GM18861 (cell line): ENCODE measurements around the gene DTNA.

Experiments used
- ATAC-seq: cut with Tn5 transposase; IDR thresholded peaks from one replicate; pipeline ENCODE4 v1.9.1; 2021; ENCODE audit not compliant: unreplicated experiment

DTNA gene

DNA sequence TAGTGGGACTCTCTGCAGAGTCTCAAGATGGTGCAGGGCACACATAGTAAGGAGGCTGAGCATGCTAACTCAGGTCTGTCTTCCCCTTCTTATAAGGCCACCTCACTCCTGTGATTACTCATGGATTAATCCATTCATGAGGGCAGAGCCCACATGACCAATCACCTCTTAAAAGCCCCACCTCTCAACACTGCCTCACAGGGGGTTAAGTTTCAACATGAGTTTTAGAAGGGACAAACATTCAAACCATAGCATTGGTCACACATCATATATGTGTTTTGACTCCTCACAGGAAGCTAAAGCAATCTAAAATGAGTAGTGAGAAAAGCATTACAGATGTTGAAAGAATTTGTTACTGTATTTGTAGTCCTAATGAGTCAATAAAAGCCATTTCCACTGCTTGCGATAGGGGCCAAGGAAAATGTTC, 57.5 kb downstream of the DTNA start:
- no peak for ATAC-seq

DNA sequence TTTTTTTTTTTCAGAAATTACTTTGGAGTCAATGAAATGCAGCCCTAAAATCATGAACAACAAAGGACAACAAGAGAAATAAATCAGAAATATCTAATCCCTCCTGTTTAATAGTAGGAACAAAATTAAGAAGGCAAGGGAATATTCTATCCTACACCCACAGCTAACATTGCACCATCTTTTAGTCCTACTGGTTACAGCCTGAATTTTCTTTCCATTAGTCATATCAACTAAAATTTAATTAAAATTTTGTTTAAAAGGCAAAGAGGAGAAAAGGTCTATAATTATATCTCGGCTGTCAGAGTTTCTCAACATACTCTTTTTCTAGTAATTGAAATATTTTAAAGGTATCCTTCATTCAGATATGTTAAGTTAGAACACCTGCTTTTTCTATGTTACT, 61.9 kb downstream of the DTNA start:
- ATAC-seq: no peak

DNA sequence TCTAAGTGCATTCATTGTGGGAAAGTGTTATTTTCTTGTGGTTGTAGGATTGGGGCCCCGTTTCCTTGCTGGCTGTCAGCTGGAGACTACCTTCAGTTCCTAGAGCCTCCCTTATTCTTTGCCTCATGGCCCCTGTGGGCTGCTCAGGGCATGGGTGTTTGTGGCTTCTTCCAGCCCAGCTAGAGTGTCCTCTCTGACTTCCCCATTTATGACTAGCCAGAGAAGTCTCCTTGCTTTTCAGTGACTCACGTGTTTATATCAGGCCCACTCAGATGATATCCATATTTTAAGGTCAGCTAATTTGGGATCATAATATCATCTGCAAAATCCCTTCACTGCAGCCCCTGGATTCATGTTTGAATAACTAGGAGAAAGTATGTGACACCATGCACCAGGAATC, 62.8 kb downstream of the DTNA start:
- no peak for ATAC-seq

DNA sequence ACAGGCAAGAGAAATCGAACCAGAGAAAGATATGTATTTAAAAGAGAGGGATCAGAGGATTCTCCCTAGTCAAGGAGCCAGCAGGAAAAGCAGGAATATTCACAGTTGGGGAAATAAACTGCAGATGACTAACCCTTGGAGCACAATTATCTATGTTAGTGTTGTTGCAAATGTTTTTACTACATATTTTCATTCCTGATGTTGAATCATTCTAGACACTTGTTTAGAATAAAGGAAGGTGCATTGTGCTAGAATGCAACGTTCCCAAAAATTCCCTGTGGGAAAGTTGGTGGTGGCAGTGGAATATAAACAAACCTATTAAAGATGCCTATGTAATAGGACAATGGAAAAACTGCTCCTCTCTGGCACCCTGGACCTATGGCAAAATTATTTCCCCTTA, 63.3 kb downstream of the DTNA start:
- ATAC-seq: no peak

DNA sequence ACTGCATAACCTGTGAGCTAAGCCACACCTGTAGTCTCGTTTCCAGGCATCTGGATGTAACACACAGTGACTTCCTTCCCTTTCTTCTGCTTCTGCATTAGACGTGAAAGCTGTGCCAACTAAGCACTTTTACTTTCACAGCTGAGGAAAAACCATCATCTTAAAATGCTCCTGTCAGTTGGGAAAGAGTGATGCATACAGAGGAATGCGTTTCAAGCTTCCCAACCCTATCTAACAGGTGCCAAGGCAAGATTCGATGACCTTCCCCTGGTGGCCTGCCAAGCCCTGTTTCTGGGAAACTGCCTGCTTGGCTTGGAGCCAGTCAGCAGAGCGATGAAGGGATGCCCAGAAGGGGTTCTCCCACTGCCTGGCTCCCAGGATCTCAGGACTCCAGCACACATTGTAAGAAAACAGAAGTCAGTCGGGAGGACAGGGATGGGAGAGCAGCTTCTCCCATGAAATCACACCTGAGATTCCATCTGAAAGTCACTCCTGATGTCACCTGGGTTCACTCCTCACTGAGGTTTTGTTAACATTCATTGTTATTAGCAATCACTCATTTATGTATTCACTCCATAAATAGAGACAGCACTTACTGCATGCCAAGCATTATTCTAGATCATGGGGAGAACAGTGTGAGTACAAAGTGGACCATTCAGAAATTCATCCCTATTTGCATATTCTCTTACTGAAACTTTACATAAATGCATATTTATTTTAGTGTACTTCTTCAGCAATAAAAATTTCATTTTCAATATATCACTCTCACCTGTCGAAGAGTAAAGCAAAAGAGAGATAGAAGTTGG, 64.1 kb downstream of the DTNA start:
- no peak for ATAC-seq

DNA sequence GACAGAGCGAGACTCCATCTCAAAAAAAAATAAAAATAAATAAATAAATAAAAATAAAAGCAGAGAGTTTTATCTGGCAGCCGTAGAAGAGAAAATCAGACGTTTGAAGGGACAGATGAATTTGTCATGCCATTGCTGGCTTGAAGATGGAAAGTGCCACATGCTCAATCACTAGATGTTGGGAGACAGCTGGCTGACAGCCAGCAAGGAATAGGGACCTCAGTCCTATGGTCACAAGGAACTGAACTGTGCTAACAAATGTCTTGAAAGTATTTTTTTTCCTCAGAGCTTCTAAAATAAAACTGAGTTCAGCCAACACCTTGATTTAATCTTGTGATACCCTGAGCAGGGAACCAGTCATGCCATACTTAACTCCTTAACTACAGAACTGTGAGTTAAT, 65.4 kb downstream of the DTNA start:
- no peak for ATAC-seq

DNA sequence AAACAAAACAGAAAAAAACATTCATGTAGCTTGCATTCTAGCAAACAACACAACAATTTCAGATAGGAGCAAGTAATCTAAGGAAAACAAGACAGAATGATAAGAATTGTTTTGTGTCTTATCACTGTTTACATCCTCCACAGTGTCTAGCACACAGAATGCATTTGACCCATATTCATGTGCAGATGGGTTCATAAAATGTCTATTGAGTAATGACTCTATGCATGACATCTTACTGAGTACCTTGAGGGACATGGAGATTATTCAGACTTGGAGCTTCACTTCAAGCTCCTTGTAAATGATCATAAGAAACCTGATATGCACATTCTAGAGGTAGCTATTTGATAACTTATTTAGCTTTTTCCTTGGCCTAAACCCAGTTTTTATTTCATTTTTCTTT, 69.0 kb downstream of the DTNA start:
- ATAC-seq: no peak

DNA sequence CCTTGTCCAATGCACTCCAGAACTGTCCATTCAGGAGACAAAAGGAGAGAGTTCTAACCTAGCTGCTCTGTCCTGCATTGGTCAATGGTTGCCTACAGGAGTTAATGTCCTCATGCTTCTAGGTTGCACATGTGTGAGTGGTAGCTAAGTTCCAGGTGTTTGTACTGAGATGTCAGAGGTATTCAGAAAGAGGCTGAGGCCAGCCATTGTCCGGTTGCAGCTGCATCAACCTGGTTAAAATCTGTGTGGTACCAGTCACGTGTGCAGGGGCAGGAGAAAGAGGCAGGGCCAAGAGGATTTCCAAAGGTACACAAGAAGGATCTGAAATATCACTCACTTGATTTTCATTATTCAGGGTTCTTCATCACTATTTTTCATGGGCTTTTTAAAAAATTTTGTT, 70.8 kb downstream of the DTNA start:
- no peak for ATAC-seq

DNA sequence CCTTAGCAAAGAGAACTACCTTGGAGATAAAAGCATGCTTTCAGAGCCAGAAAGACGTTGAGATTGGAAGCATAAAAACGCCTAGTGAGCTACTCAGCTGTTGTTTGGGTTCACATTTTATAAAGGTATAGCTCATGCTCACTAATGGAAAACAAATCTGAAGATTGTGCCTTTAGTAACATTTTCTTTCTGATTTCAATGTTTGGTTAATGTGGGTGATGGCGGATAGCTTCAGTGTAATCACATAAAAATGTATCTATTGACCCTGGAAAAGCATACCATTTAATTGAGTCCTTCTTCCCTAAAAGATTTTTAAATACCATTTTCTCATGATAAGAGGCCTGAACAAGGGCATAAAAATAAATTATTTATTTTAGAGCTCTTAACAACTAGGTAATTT, 73.4 kb downstream of the DTNA start:
- ATAC-seq: no peak

DNA sequence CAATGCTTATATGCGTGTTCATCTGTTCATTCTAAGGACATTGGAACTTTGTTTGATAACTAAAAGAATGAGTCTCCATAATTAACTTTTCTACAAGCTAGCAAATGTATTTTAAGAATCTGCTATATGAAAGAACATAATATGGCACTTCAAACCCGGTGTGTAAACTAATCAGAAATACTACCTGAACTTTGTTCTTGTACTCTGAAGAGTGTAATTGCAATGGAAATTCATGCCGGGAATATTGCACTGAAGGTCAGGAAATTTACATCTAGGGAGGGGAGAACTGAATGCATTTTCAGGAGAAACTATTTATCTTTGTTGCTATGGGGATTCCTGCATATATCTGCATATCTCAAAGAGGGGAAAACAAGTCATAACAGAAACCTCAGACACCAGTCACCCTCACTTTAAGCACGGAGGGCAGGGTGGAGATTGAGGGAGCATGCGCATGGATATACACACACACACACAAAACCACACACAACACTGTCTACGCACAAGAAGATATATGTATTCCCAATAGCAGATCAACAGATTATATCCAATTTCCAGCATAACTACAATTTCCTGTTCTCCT, 76.2 kb downstream of the DTNA start:
- no peak for ATAC-seq

DNA sequence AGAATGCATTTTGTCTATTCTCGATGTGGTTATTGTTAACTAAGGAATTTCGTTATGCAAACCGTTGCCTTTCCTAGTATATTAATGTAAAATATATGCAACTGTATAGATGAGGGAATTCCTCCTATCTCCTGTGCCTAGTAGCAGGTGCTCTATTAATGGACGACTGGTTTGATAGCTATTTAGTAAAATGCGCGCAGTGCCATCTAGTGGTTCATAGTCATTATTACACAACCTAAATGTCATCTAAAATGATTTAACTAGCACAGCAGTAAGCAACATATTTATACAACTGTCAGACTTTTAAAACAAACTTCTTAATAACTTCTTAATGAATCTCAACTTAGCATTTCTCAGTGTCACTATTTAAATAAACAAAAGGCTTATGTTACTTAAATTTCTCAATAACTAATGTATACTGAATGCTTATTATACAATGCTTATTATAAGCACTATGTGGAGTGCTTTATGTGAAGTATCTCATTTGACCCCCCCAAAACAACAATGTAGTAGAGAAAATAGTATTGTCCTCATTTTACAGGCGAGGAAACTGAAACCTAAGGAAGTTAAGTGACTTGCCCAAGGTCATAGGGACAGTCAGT, 77.9 kb downstream of the DTNA start:
- ATAC-seq: no peak

DNA sequence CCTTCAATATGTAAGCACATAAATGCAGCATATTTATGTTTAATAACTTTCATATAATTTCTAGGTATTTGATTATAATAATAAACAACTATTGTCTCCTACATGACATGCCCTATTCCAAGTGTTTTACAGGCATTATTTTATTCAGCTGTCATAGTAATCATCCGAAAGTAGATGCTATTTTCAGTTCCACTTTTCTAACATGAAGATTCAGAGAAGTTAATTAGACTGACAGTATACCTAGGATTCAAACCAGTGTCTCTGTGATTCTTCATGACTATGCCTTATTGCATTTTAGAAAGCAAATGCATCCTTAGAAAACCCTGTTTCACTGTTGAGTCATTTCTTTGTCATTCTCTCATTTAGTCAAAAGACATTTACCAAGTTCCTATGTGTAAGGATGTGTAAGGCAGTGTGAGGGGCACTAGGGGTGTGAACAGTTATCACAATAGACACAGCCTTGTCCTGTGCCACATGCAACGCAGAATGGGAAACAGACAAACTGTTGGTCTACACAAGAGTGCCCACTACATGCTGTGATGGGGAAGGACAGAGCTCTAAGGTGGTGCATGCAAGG, 79.8 kb downstream of the DTNA start:
- no peak for ATAC-seq

DNA sequence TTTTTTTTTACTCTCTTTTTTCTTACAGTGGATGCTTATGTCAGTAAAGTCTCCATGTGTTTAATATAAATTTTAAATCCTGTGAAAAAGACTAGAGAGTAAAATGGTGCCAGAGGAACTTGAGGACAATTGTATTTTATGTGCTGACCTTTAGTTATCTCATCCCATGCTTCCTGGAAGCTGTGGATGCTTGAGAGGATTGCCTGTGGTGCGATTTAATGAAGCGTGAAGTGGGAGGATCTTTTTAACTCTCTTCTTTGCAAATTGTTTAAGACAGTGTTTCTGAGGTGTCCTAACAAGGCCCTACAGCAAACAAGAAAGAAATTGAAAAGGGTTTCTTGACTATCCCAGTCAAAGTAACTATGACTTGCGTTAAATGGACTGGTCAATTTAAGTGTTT, 84.2 kb downstream of the DTNA start:
- no peak for ATAC-seq

DNA sequence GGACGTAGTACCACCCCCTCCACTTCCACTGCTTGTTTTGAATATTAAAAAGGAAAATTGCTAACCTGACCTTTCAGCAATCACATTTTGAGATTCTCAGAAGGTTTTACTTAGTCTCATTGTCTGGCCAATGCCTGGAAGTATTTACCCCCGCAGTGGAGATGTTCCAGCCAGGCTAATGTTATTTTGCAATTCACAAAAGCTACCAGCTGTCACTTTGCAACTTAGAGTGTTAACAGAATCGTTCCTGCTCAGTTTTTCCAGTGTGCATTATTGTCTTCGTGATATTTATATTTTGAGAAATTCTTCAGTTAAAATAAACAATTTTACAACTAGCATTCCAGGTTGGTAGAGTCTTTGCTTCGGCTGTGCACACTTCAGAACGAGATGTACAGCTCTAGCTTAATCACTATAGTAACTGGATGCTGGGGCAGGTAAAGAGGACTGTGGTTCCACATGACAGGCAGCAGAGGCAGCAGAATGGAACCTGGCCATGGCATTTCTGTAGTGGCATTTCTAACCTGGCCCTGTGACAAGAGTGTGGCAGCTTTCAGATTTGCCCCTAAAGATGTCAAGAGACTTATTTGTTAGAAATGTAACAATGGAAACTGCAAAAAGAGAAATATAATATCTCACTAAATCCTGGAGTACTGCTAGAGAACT, 85.1 kb downstream of the DTNA start:
- ATAC-seq: no peak

DNA sequence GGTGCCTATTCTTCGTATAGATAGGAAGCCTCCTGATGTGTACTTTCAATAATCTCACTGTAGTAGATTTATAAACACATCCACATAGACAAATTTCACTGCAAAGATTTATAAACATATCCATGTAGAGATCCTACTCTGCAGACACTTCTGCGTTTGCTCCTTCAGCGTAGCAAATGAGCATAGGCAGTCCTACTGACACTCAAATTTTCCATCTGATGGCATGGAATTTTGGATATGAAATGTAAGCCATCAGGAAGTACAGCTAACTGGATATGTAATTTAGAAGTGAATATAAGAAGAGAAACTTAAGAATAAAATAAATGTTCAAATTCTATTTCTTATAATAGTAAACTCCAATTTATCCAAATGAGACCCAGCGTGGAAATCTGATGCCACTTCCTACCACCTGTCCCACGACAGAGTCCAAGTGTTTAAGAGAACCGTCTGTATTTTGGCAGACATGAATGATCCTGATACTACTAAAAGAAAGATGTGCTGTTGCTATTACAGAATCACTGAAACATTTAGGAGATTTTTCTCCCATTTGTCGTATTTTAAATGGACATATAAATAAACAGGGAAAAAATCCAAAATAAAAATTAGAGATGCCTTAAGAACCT, 86.0 kb downstream of the DTNA start:
- ATAC-seq: no peak

DNA sequence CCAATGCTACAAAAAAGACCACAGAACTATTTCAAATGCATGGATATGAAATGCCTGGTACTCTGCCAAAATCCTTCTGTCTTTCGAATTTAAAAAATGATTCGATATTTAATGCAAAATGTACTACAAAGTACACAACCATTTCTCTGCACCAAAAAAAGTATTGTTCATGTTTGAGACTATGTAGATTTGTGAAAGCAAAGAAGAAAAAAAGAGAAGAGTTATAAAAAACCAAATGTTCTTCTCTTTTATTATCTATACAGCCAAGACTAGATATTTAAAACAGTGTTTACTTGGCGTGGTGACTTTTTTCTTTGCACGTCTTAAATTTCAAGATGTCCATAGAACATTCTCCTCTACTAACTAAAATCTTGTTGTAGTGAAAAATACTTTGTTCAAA, 89.2 kb downstream of the DTNA start:
- no peak for ATAC-seq

DNA sequence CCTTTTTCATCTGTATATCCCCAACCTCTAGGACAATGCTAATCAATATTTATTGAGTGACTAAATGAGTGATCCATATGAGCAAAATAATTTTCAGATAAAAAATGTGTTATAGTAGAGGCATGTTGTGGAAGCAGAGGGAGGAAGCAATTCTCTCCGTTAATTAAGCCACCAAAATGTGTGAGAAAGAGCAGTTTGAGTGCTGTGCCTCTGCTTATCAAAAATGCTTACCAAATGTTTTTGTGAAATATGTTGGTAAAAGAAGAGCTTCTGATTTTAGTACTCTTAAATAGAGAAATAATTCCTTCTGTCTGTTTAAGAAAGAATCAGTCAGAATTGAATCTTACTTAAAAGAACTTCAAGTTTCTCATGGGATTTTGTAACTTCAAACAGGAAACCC, 90.3 kb downstream of the DTNA start:
- ATAC-seq: no peak

DNA sequence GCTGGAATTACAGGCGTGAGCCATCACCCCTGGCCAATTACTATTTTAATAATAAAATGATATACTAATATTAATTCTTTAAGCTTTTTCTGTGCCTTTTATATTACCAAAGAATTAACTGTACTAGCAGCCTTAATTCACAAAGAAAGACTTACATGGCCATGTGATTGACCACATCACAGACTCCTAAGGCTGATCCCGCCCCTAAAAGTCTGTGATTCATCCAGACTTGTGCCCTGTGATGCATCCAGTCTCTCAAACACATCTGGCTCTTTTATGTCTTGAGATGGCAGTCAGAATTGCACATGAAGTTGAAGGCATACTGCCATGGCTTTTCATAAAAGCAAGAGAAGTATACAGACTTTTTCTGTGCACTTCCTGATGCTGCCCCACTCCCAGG, 91.7 kb downstream of the DTNA start:
- no peak for ATAC-seq

DNA sequence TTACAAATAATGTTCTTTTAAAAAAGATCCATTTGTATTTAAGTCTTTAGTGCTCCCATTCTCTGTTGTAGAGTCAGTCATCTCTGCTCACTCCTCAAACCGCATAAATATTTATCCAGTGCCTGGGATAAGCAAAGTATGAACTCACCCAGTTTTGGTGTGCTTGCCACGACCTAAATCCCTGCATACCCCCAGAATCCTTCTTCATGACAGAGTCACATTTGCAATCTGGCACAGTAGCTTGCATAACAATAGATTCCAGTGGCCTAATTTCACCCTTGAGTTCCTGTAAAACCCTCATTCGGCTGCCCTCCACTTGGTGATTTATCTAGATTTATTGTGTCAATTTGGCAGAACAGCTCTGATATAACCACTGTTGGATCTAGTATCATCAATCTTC, 92.9 kb downstream of the DTNA start:
- ATAC-seq: no peak

DNA sequence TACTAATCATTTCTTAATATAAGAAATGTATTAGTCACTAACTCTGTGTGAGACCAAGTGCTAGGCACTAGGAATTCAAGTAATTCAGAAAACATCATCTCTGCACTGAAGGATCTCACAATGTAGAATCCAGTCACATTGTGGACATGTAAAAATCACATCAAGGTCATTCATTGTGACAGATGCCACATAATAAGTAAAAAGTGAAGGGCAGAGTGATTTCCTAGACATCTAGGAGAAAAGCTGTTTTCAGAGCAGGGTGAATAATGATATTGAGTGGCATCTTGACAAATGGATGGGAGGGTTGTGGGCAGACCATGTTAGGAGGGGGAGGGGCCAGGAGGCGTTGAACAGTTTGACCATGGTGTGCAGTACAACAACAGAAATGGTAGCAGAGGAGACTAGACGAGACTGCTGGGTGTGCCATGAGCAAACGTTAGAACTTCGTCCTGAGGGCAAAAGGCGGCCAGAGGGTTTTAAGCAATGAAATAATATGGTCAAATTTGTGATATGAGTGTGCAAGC, 93.8 kb downstream of the DTNA start:
- no peak for ATAC-seq
